Panc1 (cell line): ENCODE measurements around the gene SIVA1.

ENCODE experiments used
- POLR2AphosphoS5 ChIP-seq: IDR thresholded peaks from 2 replicates; pipeline ENCODE4 v1.6.1; 2012; ENCODE audit warnings: mild to moderate bottlenecking, low read depth, low read length, moderate library complexity
- TCF7L2 ChIP-seq: IDR thresholded peaks from 2 replicates; pipeline ENCODE4 v1.6.1; 2011; ENCODE audit warnings: mild to moderate bottlenecking, low read depth, low read length, inconsistent platforms
- TF ChIP-seq, protein P1 (sequence below): fragments of 450-650 bp; IDR thresholded peaks from 2 replicates; pipeline ENCODE4 v1.5.1; 2017; ENCODE audit warnings: mild to moderate bottlenecking
- TF ChIP-seq, protein P2 (sequence below), 2 experiments: IDR thresholded peaks; 2 replicates each; pipeline ENCODE4 v1.6.1; 2011 to 2012; ENCODE audit warnings: low read depth in 2 of 2, control low read depth in 1 of 2, low read length in 1 of 2, mild to moderate bottlenecking in 1 of 2, moderate library complexity in 1 of 2; ENCODE audit not compliant: insufficient read depth in 1 of 2

DNA sequence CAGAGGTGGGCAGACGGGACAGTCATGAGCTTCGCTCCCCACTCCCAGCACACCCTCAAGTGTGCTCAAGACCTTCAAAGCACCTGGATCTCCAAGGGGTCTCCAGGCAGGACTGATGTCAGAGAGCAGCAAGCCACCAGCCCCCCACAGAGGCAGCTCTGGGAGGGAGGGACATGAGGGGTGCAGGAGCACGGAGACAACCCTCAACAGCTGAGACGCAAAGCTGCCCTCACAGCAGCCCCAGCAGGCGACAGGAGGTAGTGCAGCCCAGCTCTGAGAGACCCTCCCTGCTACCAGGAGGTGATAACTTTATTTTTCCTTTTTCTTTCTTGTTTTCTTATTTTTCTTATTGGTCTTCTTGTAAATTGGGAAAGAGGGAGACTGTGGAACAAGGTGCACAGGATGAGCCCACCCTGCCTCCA is 17.9 kb downstream of the SIVA1 start:
- TF ChIP-seq, protein P1, sequence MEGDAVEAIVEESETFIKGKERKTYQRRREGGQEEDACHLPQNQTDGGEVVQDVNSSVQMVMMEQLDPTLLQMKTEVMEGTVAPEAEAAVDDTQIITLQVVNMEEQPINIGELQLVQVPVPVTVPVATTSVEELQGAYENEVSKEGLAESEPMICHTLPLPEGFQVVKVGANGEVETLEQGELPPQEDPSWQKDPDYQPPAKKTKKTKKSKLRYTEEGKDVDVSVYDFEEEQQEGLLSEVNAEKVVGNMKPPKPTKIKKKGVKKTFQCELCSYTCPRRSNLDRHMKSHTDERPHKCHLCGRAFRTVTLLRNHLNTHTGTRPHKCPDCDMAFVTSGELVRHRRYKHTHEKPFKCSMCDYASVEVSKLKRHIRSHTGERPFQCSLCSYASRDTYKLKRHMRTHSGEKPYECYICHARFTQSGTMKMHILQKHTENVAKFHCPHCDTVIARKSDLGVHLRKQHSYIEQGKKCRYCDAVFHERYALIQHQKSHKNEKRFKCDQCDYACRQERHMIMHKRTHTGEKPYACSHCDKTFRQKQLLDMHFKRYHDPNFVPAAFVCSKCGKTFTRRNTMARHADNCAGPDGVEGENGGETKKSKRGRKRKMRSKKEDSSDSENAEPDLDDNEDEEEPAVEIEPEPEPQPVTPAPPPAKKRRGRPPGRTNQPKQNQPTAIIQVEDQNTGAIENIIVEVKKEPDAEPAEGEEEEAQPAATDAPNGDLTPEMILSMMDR = peak; percentile 79
- TF ChIP-seq POLR2AphosphoS5 (no peak), TCF7L2 (no peak)
- TF ChIP-seq, protein P2, sequence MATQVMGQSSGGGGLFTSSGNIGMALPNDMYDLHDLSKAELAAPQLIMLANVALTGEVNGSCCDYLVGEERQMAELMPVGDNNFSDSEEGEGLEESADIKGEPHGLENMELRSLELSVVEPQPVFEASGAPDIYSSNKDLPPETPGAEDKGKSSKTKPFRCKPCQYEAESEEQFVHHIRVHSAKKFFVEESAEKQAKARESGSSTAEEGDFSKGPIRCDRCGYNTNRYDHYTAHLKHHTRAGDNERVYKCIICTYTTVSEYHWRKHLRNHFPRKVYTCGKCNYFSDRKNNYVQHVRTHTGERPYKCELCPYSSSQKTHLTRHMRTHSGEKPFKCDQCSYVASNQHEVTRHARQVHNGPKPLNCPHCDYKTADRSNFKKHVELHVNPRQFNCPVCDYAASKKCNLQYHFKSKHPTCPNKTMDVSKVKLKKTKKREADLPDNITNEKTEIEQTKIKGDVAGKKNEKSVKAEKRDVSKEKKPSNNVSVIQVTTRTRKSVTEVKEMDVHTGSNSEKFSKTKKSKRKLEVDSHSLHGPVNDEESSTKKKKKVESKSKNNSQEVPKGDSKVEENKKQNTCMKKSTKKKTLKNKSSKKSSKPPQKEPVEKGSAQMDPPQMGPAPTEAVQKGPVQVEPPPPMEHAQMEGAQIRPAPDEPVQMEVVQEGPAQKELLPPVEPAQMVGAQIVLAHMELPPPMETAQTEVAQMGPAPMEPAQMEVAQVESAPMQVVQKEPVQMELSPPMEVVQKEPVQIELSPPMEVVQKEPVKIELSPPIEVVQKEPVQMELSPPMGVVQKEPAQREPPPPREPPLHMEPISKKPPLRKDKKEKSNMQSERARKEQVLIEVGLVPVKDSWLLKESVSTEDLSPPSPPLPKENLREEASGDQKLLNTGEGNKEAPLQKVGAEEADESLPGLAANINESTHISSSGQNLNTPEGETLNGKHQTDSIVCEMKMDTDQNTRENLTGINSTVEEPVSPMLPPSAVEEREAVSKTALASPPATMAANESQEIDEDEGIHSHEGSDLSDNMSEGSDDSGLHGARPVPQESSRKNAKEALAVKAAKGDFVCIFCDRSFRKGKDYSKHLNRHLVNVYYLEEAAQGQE (IDR thresholded peaks at IDR 0.05; ENCODE audit: insufficient read depth in 1 of 2, low read depth in 2 of 2, low read length in 1 of 2) = no peak
